ENCODE data around the gene SUN2. TPM values are rescaled to one million over a fixed set of nuclear protein-coding genes. Genes with fewer than 3 reads are reported as not detected.

Gene SUN2
- total RNA-seq, 1 donor from 2014 or later, result 16.2 TPM

- Mint-ChIP-seq H3K36me3 (no peaks in the 10 kb centered on the region), H3K27ac (no peak overlapping the region), H3K4me1 (peaks cover 16% of the 10 kb centered on the region), H3K27me3 (ENCODE audit: insufficient read depth, low read depth) (peaks cover 12% of the 10 kb centered on the region), H3K9me3 (peaks cover 3% of the 10 kb centered on the region), H3K4me3 (peak overlapping the region; percentile 31)
- TF ChIP-seq, protein P1, sequence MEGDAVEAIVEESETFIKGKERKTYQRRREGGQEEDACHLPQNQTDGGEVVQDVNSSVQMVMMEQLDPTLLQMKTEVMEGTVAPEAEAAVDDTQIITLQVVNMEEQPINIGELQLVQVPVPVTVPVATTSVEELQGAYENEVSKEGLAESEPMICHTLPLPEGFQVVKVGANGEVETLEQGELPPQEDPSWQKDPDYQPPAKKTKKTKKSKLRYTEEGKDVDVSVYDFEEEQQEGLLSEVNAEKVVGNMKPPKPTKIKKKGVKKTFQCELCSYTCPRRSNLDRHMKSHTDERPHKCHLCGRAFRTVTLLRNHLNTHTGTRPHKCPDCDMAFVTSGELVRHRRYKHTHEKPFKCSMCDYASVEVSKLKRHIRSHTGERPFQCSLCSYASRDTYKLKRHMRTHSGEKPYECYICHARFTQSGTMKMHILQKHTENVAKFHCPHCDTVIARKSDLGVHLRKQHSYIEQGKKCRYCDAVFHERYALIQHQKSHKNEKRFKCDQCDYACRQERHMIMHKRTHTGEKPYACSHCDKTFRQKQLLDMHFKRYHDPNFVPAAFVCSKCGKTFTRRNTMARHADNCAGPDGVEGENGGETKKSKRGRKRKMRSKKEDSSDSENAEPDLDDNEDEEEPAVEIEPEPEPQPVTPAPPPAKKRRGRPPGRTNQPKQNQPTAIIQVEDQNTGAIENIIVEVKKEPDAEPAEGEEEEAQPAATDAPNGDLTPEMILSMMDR (IDR thresholded peaks at IDR 0.05), result no peak
- TF ChIP-seq EZH2 (IDR thresholded peaks at IDR 0.05) (no peak), EZH2phosphoT487 (IDR thresholded peaks at IDR 0.05) (no peak)
- DNase-seq (ENCODE audit: low spot score), result no peak
- Histone ChIP-seq H3K36me3 (no peaks in the 10 kb centered on the region), H3K27ac (no peak overlapping the region), H4K20me1 (ENCODE audit: low read depth) (no peaks in the 10 kb centered on the region), H2AFZ (replicated peaks) (no peak overlapping the region), H3K9ac (no peak overlapping the region), H3K79me2 (ENCODE audit: low read depth) (peaks cover 4% of the 10 kb centered on the region), H3K4me3 (no peak overlapping the region), H3K9me3 (ENCODE audit: low read depth) (no peaks in the 10 kb centered on the region), H3K27me3 (peaks cover 5% of the 10 kb centered on the region), H3F3A (ENCODE audit: low read depth) (no peaks in the 10 kb centered on the region), H3K4me1 (peaks cover 6% of the 10 kb centered on the region), H3K4me2 (no peak overlapping the region)
These were observed 39.8 kb upstream of the SUN2 start for GRCh38 chr22:38795569-38795968.

- peaks cover 4% of the 10 kb centered on the region for H3K79me2 ChIP-seq (ENCODE audit: low read depth)
- Mint-ChIP-seq H3K27me3 (ENCODE audit: insufficient read depth, low read depth) (peaks cover 12% of the 10 kb centered on the region), H3K4me3 (peak within 1 kb of the TSS; percentile 97), H3K9me3 (peaks cover 2% of the 10 kb centered on the region), H3K36me3 (no peaks in the 10 kb centered on the region), H3K4me1 (peaks cover 16% of the 10 kb centered on the region), H3K27ac (peak within 1 kb of the TSS; percentile 85)
- H3K4me1 ChIP-seq, result peaks cover 6% of the 10 kb centered on the region
- H3K27ac ChIP-seq, result no peak within 1 kb of the TSS
- peak; percentile 98 for DNase-seq (ENCODE audit: low spot score)
- H3K27me3 ChIP-seq, result peaks cover 5% of the 10 kb centered on the region
- H4K20me1 ChIP-seq (ENCODE audit: low read depth), result no peaks in the 10 kb centered on the region
- no peak for TF ChIP-seq EZH2phosphoT487 (IDR thresholded peaks at IDR 0.05)
- H3K9ac ChIP-seq, result peak within 1 kb of the TSS; percentile 51
- peak within 1 kb of the TSS; percentile 96 for H3K4me2 ChIP-seq
- no peaks in the 10 kb centered on the region for H3K36me3 ChIP-seq
- no peaks in the 10 kb centered on the region for H3K9me3 ChIP-seq (ENCODE audit: low read depth)
- no peaks in the 10 kb centered on the region for H3F3A ChIP-seq (ENCODE audit: low read depth)
- H3K4me3 ChIP-seq, result peak within 1 kb of the TSS; percentile 76
- H2AFZ ChIP-seq (replicated peaks), result peak within 1 kb of the TSS; percentile 73
These were observed 38.1 kb upstream of the SUN2 start, which contains the start of gene DNAL4 for GRCh38 chr22:38793721-38794466. TSS of gene DNAL4 (minus strand) at chr22:38794143. CDS start at chr22:38782731, 11,412 bp downstream.

DNA sequence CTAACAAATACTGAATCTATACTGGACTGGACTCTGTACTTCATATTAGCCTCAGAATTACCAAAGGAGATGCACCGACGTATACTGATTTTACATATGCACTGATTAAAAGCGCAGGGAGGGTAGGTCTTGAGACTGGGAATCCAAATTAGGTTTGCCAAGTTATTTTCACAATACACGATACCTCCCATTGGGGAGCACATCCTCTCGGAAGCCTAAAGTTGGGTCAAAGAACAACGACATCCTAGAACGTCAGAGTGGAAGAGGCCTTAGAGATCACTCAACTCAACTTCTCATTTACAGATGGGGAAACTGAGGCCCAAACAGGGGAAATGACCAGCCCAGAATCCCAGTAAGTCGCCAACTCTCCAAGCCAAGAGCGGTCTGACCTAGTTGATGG lies 37.5 kb upstream of the SUN2 start:
- Histone ChIP-seq H3K9ac (peak overlapping the region; percentile 51), H3K27ac (no peak overlapping the region), H3K4me2 (peak overlapping the region; percentile 96), H3K9me3 (ENCODE audit: low read depth) (no peaks in the 10 kb centered on the region), H3F3A (ENCODE audit: low read depth) (no peaks in the 10 kb centered on the region), H3K4me1 (peaks cover 6% of the 10 kb centered on the region), H4K20me1 (ENCODE audit: low read depth) (no peaks in the 10 kb centered on the region), H3K79me2 (ENCODE audit: low read depth) (peaks cover 4% of the 10 kb centered on the region), H3K4me3 (peak overlapping the region; percentile 76), H3K36me3 (no peaks in the 10 kb centered on the region), H3K27me3 (peaks cover 5% of the 10 kb centered on the region), H2AFZ (replicated peaks) (peak overlapping the region; percentile 73)
- H3K36me3 Mint-ChIP-seq, result no peaks in the 10 kb centered on the region
- peak overlapping the region; percentile 85 for H3K27ac Mint-ChIP-seq
- DNase-seq (ENCODE audit: low spot score), result no peak
- TF ChIP-seq, protein P1 (IDR thresholded peaks at IDR 0.05), result no peak
- TF ChIP-seq EZH2 (IDR thresholded peaks at IDR 0.05) (no peak), EZH2phosphoT487 (IDR thresholded peaks at IDR 0.05) (no peak)
- H3K4me3 Mint-ChIP-seq, result peak overlapping the region; percentile 97
- peaks cover 16% of the 10 kb centered on the region for H3K4me1 Mint-ChIP-seq
- H3K9me3 Mint-ChIP-seq, result no peaks in the 10 kb centered on the region
- H3K27me3 Mint-ChIP-seq (ENCODE audit: insufficient read depth, low read depth), result peaks cover 10% of the 10 kb centered on the region

DNA sequence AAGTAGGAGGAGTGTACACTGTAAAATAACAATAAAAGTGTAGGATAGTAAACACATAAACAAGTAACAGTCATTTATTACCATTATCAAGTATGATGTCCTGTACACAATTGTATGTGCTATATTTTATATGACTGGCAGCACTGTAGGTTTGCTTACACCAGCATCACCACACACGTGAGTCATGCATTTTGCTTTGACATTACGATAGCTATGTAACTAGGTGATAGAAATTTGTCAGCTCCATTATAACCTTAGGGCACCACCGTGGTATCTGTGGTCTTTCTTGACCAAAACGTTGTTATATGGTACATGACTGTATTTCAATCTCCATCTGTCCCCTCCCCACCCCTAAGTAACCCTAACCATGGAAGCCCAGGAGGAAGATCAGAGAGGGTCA lies 37.0 kb upstream of the SUN2 start:
- Histone ChIP-seq H2AFZ (replicated peaks) (no peak overlapping the region), H3K4me1 (peaks cover 6% of the 10 kb centered on the region), H3K9me3 (ENCODE audit: low read depth) (no peaks in the 10 kb centered on the region), H3K36me3 (no peaks in the 10 kb centered on the region), H3K4me2 (peak overlapping the region; percentile 96), H3K4me3 (peak overlapping the region; percentile 76), H4K20me1 (ENCODE audit: low read depth) (no peaks in the 10 kb centered on the region), H3K9ac (no peak overlapping the region), H3K27ac (no peak overlapping the region), H3K79me2 (ENCODE audit: low read depth) (peaks cover 4% of the 10 kb centered on the region), H3K27me3 (peaks cover 5% of the 10 kb centered on the region), H3F3A (ENCODE audit: low read depth) (no peaks in the 10 kb centered on the region)
- H3K27ac Mint-ChIP-seq, result peak overlapping the region; percentile 85
- H3K27me3 Mint-ChIP-seq (ENCODE audit: insufficient read depth, low read depth), result peaks cover 6% of the 10 kb centered on the region
- H3K9me3 Mint-ChIP-seq, result no peaks in the 10 kb centered on the region
- peaks cover 16% of the 10 kb centered on the region for H3K4me1 Mint-ChIP-seq
- DNase-seq (ENCODE audit: low spot score), result no peak
- no peaks in the 10 kb centered on the region for H3K36me3 Mint-ChIP-seq
- TF ChIP-seq EZH2 (IDR thresholded peaks at IDR 0.05), result no peak
- no peak for TF ChIP-seq EZH2phosphoT487 (IDR thresholded peaks at IDR 0.05)
- TF ChIP-seq, protein P1 (IDR thresholded peaks at IDR 0.05), result no peak
- H3K4me3 Mint-ChIP-seq, result peak overlapping the region; percentile 97
